ENCODE measurements around the gene ORAI2. TPM values are rescaled to one million over a fixed set of nuclear protein-coding genes. Genes with fewer than 3 reads are reported as not detected.

Gene ORAI2
- total and polyA plus RNA-seq, 10 of the 15 experiments (the other 5 are each of a cell fraction or from before 2014, with no cell fraction given), result 5.8 to 111 (median 46.9) TPM

- peak overlapping the region; percentile 59 for H3K9ac ChIP-seq (ENCODE audit: control insufficient read depth, insufficient read depth, low read length)
- FAIRE-seq, result peak; percentile 96
- DNase-seq (ENCODE audit: low read depth, low spot score), result no peak
- peak; percentile 76 for TF ChIP-seq ZNF687 (IDR thresholded peaks at IDR 0.05)
- 0 out of 2 replicates have a peak, but pooled peaks have one; percentile 10 for TF ChIP-seq JUNB (IDR thresholded peaks at IDR 0.05)
- 0 out of 2 replicates have a peak, but pooled peaks have one; percentile 16 for TF ChIP-seq TAF1 (IDR thresholded peaks at IDR 0.05; ENCODE audit: borderline replicate concordance, low read depth, low read length)
- peak; percentile 71; the same call in 1 of the 2 replicates for TF ChIP-seq IKZF1 (conservative IDR thresholded peaks at IDR 0.05)
- no peak for TF ChIP-seq PBX3 (IDR thresholded peaks at IDR 0.05; ENCODE audit: insufficient replicate concordance, low read depth, low read length)
- TF ChIP-seq BMI1 (IDR thresholded peaks at IDR 0.05; ENCODE audit: borderline replicate concordance), result no peak
- no peak for TF ChIP-seq CBX5 (IDR thresholded peaks at IDR 0.05; ENCODE audit: low read depth)
- peak; percentile 64; the same call in 1 of the 2 replicates for TF ChIP-seq POLR2AphosphoS5 (IDR thresholded peaks at IDR 0.05; ENCODE audit: low read length)
- peak; percentile 46; the same call in 1 of the 2 replicates for TF ChIP-seq MXI1 (IDR thresholded peaks at IDR 0.05; ENCODE audit: low read depth, low read length)
- TF ChIP-seq POLR2A (IDR thresholded peaks at IDR 0.05; ENCODE audit: low read depth, low read length), result peak; percentile 45; the same call in 1 of the 2 replicates
- peak; percentile 48 for TF ChIP-seq SKIL (IDR thresholded peaks at IDR 0.05; ENCODE audit: low read depth, poor library complexity, severe bottlenecking)
- no peak for TF ChIP-seq IRF5 (IDR thresholded peaks at IDR 0.05; ENCODE audit: borderline replicate concordance)
- TF ChIP-seq TBL1XR1 (IDR thresholded peaks at IDR 0.05; ENCODE audit: low read depth, low read length), result no peak
These were observed 11.7 kb downstream of the ORAI2 start for GRCh38 chr7:102444961-102445673.

More at GRCh38 chr7:102444961-102445673, 11.7 kb downstream of the ORAI2 start:
- peak; percentile 66 for ATAC-seq
- peaks cover 7% of the 10 kb centered on the region for H3K79me2 ChIP-seq (ENCODE audit: control insufficient read depth, insufficient read depth, low read length)
- POLR2A ChIA-PET, result interaction anchor here (0.6 to 9.7 kb wide), 9 partner anchors 15 to 1221 kb away, joined by 3 to 210 read pairs (median 3); partner anchors contain the start of genes ALKBH4, LRWD1 and ORAI2
- CTCF ChIA-PET, result interaction anchor here (0.6 to 4.4 kb wide), 12 partner anchors 10 to 42 kb away, joined by 3 to 40 read pairs (median 7); no protein-coding TSS in a partner anchor
- no peaks in the 10 kb centered on the region for H3K9me3 ChIP-seq (replicated peaks; ENCODE audit: control insufficient read depth, insufficient read depth, low read length)
- intact Hi-C loops (cut with micrococcal nuclease; ENCODE audit: unreplicated experiment), result loop anchor here (1.0 to 5.0 kb wide), 2 partner anchors 37 to 588 kb away; no protein-coding TSS in a partner anchor
- peaks cover 53% of the 10 kb centered on the region for H3K4me1 ChIP-seq (ENCODE audit: control insufficient read depth, insufficient read depth, low read length)
- WGBS (ENCODE audit: insufficient coverage, insufficient replicate concordance, low lambda C conversion rate, missing lambda C conversion rate), result 16% methylated on average over 17 of the region's 17 CpGs
- BruUV-seq (replicated peaks), result no TSS peak
- in situ Hi-C loops (cut with MboI), result no loop called here
- H4K20me1 ChIP-seq (ENCODE audit: control insufficient read depth, insufficient read depth), result no peaks in the 10 kb centered on the region
- RAD21 ChIA-PET (ENCODE audit: unreplicated experiment), result interaction anchor here (0.9 to 9.0 kb wide), 11 partner anchors 12 to 140 kb away, joined by 3 to 115 read pairs (median 5); partner anchors contain the start of genes ORAI2 and PRKRIP1
- no peaks in the 10 kb centered on the region for H3K27me3 ChIP-seq (replicated peaks in 1 of 2; ENCODE audit: control insufficient read depth in 2 of 2, insufficient read depth in 2 of 2, low read length in 1 of 2)
- H3K4me3 ChIP-seq, result peak overlapping the region; percentile 41; the same call in 1 of the 2 replicates
- peaks cover 14 to 23% of the 10 kb centered on the region in 2 experiments; a peak in 3 of 4 replicates for H3K36me3 ChIP-seq (ENCODE audit: control insufficient read depth in 2 of 2, insufficient read depth in 2 of 2, low read length in 1 of 2)
- peak overlapping the region; percentile 82 for H3K4me2 ChIP-seq (ENCODE audit: control insufficient read depth, insufficient read depth)
- SMC1A ChIA-PET (ENCODE audit: uncharacterized antibody, unreplicated experiment), result interaction anchor here (0.7 to 5.8 kb wide), 11 partner anchors 10 to 160 kb away, joined by 3 to 76 read pairs (median 7); partner anchors contain the start of genes ALKBH4 and PRKRIP1
- peak overlapping the region; percentile 81 for H3K27ac ChIP-seq (ENCODE audit: control insufficient read depth, insufficient read depth)
- H2AFZ ChIP-seq (ENCODE audit: control insufficient read depth, low read depth, low read length), result peak overlapping the region; percentile 49; the same call in 1 of the 2 replicates

Data from GM12878 (cell line).